HepG2 (cell line): ENCODE data around the gene ZBTB20. TPM values are rescaled to one million over a fixed set of nuclear protein-coding genes. Genes with fewer than 3 reads are reported as not detected.

Experiments
- ATAC-seq: fragments of 200-7000 bp; cut with Tn5 transposase; 3 replicates; pipeline ENCODE4 v1.9.1; 2020; ENCODE audit warnings: mild to moderate bottlenecking, moderate library complexity
- BruUV-seq: library from RNA; stranded (reverse); fragments of 400-500 nt; replicated peaks from 2 replicates; lab custom pipeline; 2021; lab: Mats Ljungman, UMichigan
- CTCF ChIA-PET: fragments of 300-600 bp; formaldehyde crosslinking; extraction: SDS; loops from one replicate; lab custom pipeline; 2021; ENCODE audit warnings: low total read pairs, inconsistent platforms, low intra/inter-chr PET ratio; lab: Yijun Ruan, JAX
- POLR2A ChIA-PET: fragments of 350-600 bp; sonication (Branson Sonifier 250); formaldehyde crosslinking; loops from one replicate; lab custom pipeline; 2020; ENCODE audit warnings: antibody characterized with exemption, inconsistent platforms; lab: Yijun Ruan, JAX
- DNase-seq: peaks from one replicate; pipeline ENCODE4 v3.0.0-alpha.2; 2015; ENCODE audit warnings: low spot score
- FAIRE-seq: peaks from 3 replicates; lab custom pipeline; 2011; peaks lifted over from hg19 to GRCh38; lab: Jason Lieb, UNC
- H2AFZ ChIP-seq: one replicate; pipeline ENCODE4 v1.6.1; 2011; ENCODE audit warnings: low read length, inconsistent platforms
- H3K27ac ChIP-seq: fragments of 300-600 bp; 3 replicates; pipeline ENCODE4 v1.8.0; 2011; ENCODE audit warnings: mixed run types, mild to moderate bottlenecking, mixed read lengths, low read length, inconsistent platforms; ENCODE audit not compliant: insufficient read depth; ENCODE audit errors: extremely low read length
- H3K27me3 ChIP-seq, 2 experiments: fragments of 200-600 bp in 1 of 2; 2 replicates in 1 of 2; 3 replicates in 1 of 2; pipeline versions ENCODE4 v1.6.0 to v1.8.0; 2011; ENCODE audit warnings: low read length in 2 of 2, mild to moderate bottlenecking in 2 of 2, moderate library complexity in 2 of 2, inconsistent platforms in 1 of 2; ENCODE audit not compliant: insufficient read depth in 2 of 2, control insufficient read depth in 1 of 2
- H3K36me3 ChIP-seq, 2 experiments: fragments of 200-600 bp in 1 of 2; replicated peaks in 1 of 2; 2 replicates in 1 of 2; 3 replicates in 1 of 2; pipeline versions ENCODE4 v1.5.1 to v1.8.0; 2011; ENCODE audit warnings: low read length in 2 of 2, inconsistent platforms in 1 of 2; ENCODE audit not compliant: insufficient read depth in 2 of 2, control insufficient read depth in 1 of 2
- H3K4me1 ChIP-seq: 2 replicates; pipeline ENCODE4 v1.5.1; 2012; ENCODE audit warnings: low read length, inconsistent platforms; ENCODE audit not compliant: insufficient read depth
- H3K4me2 ChIP-seq: 2 replicates; pipeline ENCODE4 v1.6.0; 2011; ENCODE audit warnings: low read depth, low read length, inconsistent platforms
- H3K4me3 ChIP-seq, 3 experiments: fragments of 200-600 bp in 1 of 3; sonication (generic), shearing (Covaris generic) in 1 of 3; replicated peaks in 1 of 3; 2 replicates each; pipeline ENCODE4 v1.5.1; 2011 to 2016; ENCODE audit warnings: low read length in 3 of 3, inconsistent platforms in 2 of 3, low read depth in 2 of 3, mild to moderate bottlenecking in 2 of 3, control low read depth in 1 of 3, mixed read lengths in 1 of 3; ENCODE audit not compliant: insufficient read depth in 1 of 3
- H3K79me2 ChIP-seq: one replicate; pipeline ENCODE4 v1.6.1; 2011; ENCODE audit warnings: low read length, inconsistent platforms; ENCODE audit not compliant: insufficient read depth
- H3K9ac ChIP-seq: 2 replicates; pipeline ENCODE4 v1.6.0; 2011; ENCODE audit warnings: mild to moderate bottlenecking, low read depth, low read length, inconsistent platforms; ENCODE audit not compliant: insufficient read depth
- H3K9me3 ChIP-seq: 2 replicates; pipeline ENCODE4 v1.5.1; 2012; ENCODE audit warnings: mild to moderate bottlenecking, low read length
- H4K20me1 ChIP-seq: 2 replicates; pipeline ENCODE4 v1.6.0; 2011; ENCODE audit warnings: inconsistent platforms, mild to moderate bottlenecking, low read length, moderate library complexity; ENCODE audit not compliant: insufficient read depth
- ELF1 ChIP-seq: sonication (generic); formaldehyde crosslinking; IDR thresholded peaks from 2 replicates; pipeline ENCODE4 v1.4.0; 2020; ENCODE audit warnings: missing genetic modification reagents
- POLR2A ChIP-seq, 2 experiments: IDR thresholded peaks; 2 replicates each; pipeline ENCODE4 v1.6.1; 2011; ENCODE audit warnings: low read depth in 2 of 2, low read length in 2 of 2, mild to moderate bottlenecking in 1 of 2, moderate library complexity in 1 of 2; ENCODE audit not compliant: insufficient read depth in 1 of 2
- POLR2AphosphoS2 ChIP-seq: IDR thresholded peaks from 2 replicates; pipeline ENCODE4 v1.6.1; 2011; ENCODE audit warnings: low read depth, low read length, improper control_type of control experiment
- SAP130 ChIP-seq: IDR thresholded peaks from 2 replicates; pipeline ENCODE4 v1.6.1; 2016; ENCODE audit warnings: low read depth
- YY1 ChIP-seq: IDR thresholded peaks from 2 replicates; pipeline ENCODE4 v1.6.1; 2011; ENCODE audit warnings: low read length, low read depth, moderate library complexity, mild to moderate bottlenecking; ENCODE audit not compliant: insufficient read depth, insufficient replicate concordance
- ZMYM2 ChIP-seq: sonication (generic); formaldehyde crosslinking; IDR thresholded peaks from 2 replicates; pipeline ENCODE4 v1.8.0; 2022; ENCODE audit warnings: mild to moderate bottlenecking, missing genetic modification reagents
- ZNF121 ChIP-seq: sonication (generic); formaldehyde crosslinking; IDR thresholded peaks from 2 replicates; pipeline ENCODE4 v1.5.0; 2020; ENCODE audit warnings: mild to moderate bottlenecking, missing genetic modification reagents
- ZNF350 ChIP-seq: sonication (generic); formaldehyde crosslinking; IDR thresholded peaks from 2 replicates; pipeline ENCODE4 v1.4.0; 2020; ENCODE audit warnings: mild to moderate bottlenecking, low read depth, missing genetic modification reagents, borderline replicate concordance
- ZNF432 ChIP-seq: sonication (generic); formaldehyde crosslinking; IDR thresholded peaks from 2 replicates; pipeline ENCODE4 v1.5.0; 2020; ENCODE audit warnings: missing genetic modification reagents, mild to moderate bottlenecking, borderline replicate concordance
- WGBS: methylation state at CpG from one replicate; pipeline ENCODE4 v1.1.6; 2017; ENCODE audit warnings: low lambda C conversion rate; 5-methylcytosine and 5-hydroxymethylcytosine counted together
- in situ Hi-C: cut with HindIII; loops from 2 replicates; pipeline ENCODE4 v1.10.0; 2017; ENCODE audit warnings: low pct_unique_long_range_greater_than_20kb; ENCODE audit not compliant: extremely low pct_ligation_motif_present
- intact Hi-C: fragments of 100-400 bp; cut with micrococcal nuclease; formaldehyde crosslinking; loops from one replicate; pipeline ENCODE4 v1.10.0; 2022; ENCODE audit not compliant: unreplicated experiment
- polyA plus RNA-seq, 8 experiments: library from polyadenylated mRNA; depleted of rRNA in 3 of 8; stranded (reverse) in 7 of 8; unstranded in 1 of 8; fragments of >200 nt; fragmentation: Illumina TruSeq in 4 of 8; extraction: Trizol in 4 of 8; gene quantifications; 2 replicates each; pipeline versions ENCODE4 v1.2.1 to v1.2.3, GENCODE V29; 2011 to 2016; ENCODE audit warnings: low read depth in 4 of 8, missing spikeins in 1 of 8, mixed read lengths in 1 of 8; ENCODE audit not compliant: insufficient read depth in 1 of 8
- total RNA-seq, 5 experiments: library from RNA; depleted of rRNA; stranded (reverse); fragments of >200 nt; fragmentation: Illumina TruSeq; extraction: Trizol; gene quantifications; 2 replicates each; pipeline ENCODE4 v1.2.3, GENCODE V29; 2016; ENCODE audit warnings: low read depth in 1 of 5
- TF ChIP-seq, protein P1 (sequence below): IDR thresholded peaks from 2 replicates; pipeline ENCODE4 v1.6.1; 2016; ENCODE audit warnings: mild to moderate bottlenecking
- TF ChIP-seq, protein P2 (sequence below): IDR thresholded peaks from 2 replicates; pipeline ENCODE4 v1.6.1; 2012; ENCODE audit warnings: inconsistent platforms

ZBTB20 gene
- total and polyA plus RNA-seq, 2 of the 13 experiments (the other 11 are each of a cell fraction or from before 2014, with no cell fraction given), result 1.9 to 8.8 TPM

DNA sequence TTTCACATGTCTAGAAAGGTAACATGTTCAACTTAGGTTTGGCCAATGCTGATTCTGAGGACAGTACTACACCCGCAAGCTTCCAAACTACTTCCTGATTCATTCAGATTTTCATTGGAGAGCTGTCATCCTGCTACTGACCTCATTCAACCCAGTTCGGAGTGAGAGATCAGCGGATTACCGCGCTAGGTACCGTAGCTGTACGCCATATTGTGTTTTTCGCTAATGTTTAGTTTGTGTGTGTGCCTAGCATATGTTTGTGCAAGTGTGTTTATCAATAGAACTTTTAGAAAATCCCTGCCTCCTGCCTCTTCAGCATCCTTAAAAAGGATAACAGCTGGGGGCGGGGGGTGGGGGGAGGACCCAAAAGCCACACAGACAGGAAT, 1.1 kb downstream of the ZBTB20 start:
- no TSS peak for BruUV-seq
- Histone ChIP-seq H3K9me3 (no peaks in the 10 kb centered on the region), H4K20me1 (no peaks in the 10 kb centered on the region), H3K4me1 (peaks cover 10% of the 10 kb centered on the region)
- no peak for FAIRE-seq
- TF ChIP-seq ZMYM2, result no peak
- peak; percentile 13 for TF ChIP-seq YY1
- no peak for TF ChIP-seq ZNF432 (CRISPR knock-in tag)
- TF ChIP-seq ELF1 (CRISPR knock-in tag), result peak; percentile 23; the same call in 1 of the 2 replicates
- TF ChIP-seq, protein P1, sequence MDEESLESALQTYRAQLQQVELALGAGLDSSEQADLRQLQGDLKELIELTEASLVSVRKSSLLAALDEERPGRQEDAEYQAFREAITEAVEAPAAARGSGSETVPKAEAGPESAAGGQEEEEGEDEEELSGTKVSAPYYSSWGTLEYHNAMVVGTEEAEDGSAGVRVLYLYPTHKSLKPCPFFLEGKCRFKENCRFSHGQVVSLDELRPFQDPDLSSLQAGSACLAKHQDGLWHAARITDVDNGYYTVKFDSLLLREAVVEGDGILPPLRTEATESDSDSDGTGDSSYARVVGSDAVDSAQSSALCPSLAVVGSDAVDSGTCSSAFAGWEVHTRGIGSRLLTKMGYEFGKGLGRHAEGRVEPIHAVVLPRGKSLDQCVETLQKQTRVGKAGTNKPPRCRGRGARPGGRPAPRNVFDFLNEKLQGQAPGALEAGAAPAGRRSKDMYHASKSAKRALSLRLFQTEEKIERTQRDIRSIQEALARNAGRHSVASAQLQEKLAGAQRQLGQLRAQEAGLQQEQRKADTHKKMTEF (CRISPR knock-in tag), result 0 out of 2 replicates have a peak, but pooled peaks have one; percentile 11
- no peak for TF ChIP-seq ZNF121 (CRISPR knock-in tag)
- no peak for TF ChIP-seq ZNF350 (CRISPR knock-in tag)
- 0 out of 2 replicates have a peak, but pooled peaks have one; percentile 64 for TF ChIP-seq POLR2AphosphoS2
- TF ChIP-seq, protein P2, sequence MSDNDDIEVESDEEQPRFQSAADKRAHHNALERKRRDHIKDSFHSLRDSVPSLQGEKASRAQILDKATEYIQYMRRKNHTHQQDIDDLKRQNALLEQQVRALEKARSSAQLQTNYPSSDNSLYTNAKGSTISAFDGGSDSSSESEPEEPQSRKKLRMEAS, result peak; percentile 33; the same call in 1 of the 2 replicates
- peak; percentile 45 for TF ChIP-seq SAP130 (CRISPR knock-in tag)
- peak in 1 of 2 experiments; percentile 17; a peak in 1 of 4 replicates for TF ChIP-seq POLR2A (IDR thresholded peaks at IDR 0.05; ENCODE audit: insufficient read depth in 1 of 2, low read depth in 2 of 2, low read length in 2 of 2)
- TF ChIP-seq, all 625 proteins: peak for 7
- CTCF ChIA-PET, result no interaction called here
- peak overlapping the region; percentile 83 for H3K9ac ChIP-seq
- DNase-seq (peak; percentile 59), ATAC-seq (peak; percentile 14)
- intact Hi-C loops (loop anchor here (2.0 to 5.0 kb wide), 5 partner anchors 53 to 677 kb away; no protein-coding TSS in a partner anchor), in situ Hi-C loops (no loop called here)
- 3% methylated on average over 9 of the region's 9 CpGs for WGBS
- no peaks in the 10 kb centered on the region; a peak in 1 of 5 replicates for H3K27me3 ChIP-seq
- peak overlapping the region; percentile 91 for H3K27ac ChIP-seq
- H3K4me2 ChIP-seq, result peak overlapping the region; percentile 63
- POLR2A ChIA-PET, result interaction anchor here (0.8 to 2.2 kb wide), 7 partner anchors 9 to 645 kb away, joined by 3 to 10 read pairs (median 4); no protein-coding TSS in a partner anchor
- no peak overlapping the region for H2AFZ ChIP-seq
- H3K79me2 ChIP-seq, result no peaks in the 10 kb centered on the region
- H3K4me3 ChIP-seq, result peak overlapping the region; percentile 76 to 89 (median 83)
- no peaks in the 10 kb centered on the region for H3K36me3 ChIP-seq
